ENCODE results near the gene JPT1.
"Not testable (repeated sequence)": the region's sequence is repeated elsewhere in the genome, so short reads cannot be mapped to it uniquely, and the experiment has no call there.

- TF ChIP-seq, protein P1, sequence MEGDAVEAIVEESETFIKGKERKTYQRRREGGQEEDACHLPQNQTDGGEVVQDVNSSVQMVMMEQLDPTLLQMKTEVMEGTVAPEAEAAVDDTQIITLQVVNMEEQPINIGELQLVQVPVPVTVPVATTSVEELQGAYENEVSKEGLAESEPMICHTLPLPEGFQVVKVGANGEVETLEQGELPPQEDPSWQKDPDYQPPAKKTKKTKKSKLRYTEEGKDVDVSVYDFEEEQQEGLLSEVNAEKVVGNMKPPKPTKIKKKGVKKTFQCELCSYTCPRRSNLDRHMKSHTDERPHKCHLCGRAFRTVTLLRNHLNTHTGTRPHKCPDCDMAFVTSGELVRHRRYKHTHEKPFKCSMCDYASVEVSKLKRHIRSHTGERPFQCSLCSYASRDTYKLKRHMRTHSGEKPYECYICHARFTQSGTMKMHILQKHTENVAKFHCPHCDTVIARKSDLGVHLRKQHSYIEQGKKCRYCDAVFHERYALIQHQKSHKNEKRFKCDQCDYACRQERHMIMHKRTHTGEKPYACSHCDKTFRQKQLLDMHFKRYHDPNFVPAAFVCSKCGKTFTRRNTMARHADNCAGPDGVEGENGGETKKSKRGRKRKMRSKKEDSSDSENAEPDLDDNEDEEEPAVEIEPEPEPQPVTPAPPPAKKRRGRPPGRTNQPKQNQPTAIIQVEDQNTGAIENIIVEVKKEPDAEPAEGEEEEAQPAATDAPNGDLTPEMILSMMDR (IDR thresholded peaks at IDR 0.05), result not testable (repeated sequence)
- not testable (repeated sequence) for TF ChIP-seq POLR2A (IDR thresholded peaks at IDR 0.05)
These were observed 10.3 kb upstream of the JPT1 start for GRCh38 chr17:75164606-75165005.
